HG03064 (cell line): ENCODE data around the gene AHCYL1.

Experiments used
- ATAC-seq: cut with Tn5 transposase; IDR thresholded peaks from one replicate; pipeline ENCODE4 v1.9.1; 2021; ENCODE audit warnings: low read depth; ENCODE audit not compliant: unreplicated experiment

Gene AHCYL1

DNA sequence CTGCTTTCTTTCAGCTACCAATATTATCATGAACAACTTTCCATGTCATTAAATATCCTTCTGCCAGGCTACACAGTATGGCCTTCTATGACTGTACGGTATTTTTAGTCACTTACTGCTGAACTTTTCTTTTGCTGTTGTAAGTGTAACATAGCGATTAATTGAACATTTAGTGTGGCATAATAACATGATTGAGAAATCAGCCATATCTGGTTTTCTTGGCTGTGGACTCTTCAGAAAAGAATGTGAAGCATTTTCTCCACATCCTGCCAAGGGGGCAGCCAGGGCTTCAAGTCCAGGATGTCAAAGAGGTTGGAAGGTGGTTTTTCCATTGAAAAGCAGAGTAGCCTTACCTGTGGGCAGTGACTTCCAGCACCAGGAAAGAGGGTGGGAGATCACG, 8.8 kb upstream of the AHCYL1 start:
- no peak for ATAC-seq

DNA sequence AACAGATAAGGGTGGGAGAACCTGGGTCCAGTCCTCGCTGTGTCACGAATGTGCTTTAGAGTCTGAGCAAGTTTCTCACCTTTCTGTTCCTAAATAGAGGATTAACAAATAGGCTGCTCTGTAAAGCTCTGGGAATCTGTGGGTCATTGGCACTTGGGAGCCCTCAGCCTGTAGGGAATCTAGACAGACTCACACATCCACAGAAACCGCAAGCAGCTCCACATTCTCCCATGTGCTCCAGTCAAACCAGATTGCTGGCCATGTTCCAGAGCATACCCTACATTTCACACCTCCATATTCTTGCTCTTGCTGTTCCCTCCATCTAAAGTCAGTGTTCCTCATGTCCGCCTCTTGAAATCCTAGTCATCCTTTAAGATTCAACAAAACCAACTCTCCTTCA, 7.8 kb upstream of the AHCYL1 start:
- no peak for ATAC-seq

DNA sequence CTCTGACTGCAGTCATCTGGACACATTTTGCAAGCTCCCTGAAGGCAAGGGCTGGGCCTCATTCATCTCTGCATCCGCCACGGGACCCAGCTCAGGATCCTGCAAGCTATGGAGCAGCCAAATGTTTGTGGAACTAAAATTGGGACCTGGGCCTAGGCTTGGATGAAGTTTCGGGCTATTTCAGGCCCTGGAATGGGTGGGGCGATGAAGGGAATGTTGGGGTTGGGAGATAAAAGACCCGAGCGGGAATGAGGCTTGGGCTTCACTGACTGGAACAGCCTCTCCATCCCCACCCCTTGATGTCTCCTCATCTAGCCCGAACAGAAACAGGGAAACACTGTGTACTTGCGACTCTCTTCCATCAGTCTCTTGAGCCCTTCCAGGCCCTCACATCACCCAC, 7.3 kb upstream of the AHCYL1 start:
- ATAC-seq, result no peak

DNA sequence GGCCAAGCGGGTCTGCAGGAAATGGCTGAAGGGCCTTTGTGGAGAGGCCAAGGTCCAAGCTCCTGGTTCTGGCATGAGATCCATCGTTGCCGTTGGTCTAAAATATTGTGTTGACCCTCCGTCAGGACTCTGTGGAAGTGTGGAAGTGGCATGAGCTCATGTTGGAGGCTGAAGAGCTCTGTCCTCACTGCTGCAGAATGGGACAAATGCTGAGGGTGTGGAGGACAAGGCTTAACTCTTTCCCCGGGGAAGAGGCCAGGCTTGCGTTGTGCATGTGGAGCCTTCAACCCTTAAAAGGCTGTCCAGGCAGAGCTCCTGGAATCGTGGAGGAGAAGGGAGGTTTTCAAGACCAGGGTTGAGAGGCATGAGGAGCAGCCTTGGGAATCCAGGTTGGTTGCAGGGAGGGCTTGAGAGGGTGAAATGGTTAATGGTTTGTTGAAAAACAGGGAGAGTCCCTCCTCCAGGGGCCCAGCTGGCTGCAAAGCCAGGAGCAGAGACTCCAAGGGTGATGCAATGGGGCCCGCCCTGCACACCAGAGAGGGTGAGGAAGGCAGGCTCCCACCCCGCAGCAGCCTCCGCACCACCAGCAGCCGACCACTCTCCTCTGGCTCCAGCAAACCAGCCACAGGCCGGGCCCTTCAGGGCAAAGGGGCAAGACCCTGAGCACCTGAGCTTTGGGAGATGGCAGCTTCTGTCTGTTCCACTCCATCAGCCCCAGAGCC, 6.7 kb upstream of the AHCYL1 start:
- no peak for ATAC-seq

DNA sequence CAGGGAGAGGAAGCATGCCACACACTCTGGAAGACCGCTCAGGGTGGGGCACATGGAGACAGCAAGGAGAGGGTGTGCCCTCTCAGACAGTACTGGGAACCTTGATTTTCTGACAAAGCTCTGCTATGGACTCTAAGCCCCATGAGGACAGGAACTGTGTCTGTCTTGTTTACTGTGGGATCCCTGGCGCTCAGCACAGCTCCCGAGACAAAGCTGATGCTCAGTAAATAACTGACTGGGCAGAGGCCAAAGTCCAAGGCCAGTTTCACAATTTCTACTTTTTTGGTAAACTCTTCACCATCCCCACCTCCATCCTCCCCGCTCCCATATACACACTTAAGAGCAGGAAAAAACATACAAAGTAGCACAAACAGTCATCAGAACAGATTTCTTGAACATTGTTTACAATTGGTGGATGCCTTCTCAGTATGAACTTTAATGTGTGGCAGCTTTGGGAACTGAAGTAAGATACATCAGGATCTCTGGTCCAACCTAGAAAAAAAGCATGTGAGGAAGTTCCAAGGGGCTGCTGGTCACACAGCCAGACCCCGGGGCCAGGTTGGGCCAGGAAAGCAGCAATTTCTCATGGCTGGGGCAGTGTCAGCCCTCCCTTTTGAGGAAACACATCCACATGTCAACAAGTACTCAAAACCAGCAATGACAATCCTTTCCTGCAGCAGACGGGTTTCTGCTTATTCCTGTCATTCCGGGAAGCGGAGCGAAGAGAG, 5.6 kb upstream of the AHCYL1 start:
- no peak for ATAC-seq

DNA sequence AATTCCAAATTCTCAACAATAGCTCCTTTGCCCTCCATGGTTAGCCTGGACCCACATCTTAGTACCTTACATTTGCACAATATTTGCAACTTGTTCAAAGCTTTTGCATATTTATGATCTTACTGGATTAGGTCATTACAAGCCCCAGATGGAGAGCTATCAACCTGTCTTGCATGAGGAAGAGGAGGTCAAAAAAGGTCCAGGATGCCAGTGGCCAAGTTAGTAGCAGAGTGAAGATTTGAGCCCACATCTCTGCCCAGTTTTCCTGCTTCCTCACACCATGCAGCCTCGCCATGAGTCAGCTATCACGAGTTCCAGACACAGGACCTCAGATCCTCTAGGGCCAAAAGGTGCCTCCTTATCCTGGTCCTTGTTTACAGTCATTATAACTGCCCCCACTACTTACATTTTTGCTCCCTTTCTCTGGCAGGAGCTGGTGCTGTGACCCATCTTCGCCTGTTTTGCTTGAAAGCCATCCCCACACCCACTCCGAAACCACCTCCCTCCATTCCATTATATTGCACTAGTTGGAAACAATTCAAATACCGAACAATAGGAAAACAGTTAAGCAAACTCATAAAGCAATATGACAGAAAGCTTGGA, 5.0 kb upstream of the AHCYL1 start:
- ATAC-seq, result no peak

DNA sequence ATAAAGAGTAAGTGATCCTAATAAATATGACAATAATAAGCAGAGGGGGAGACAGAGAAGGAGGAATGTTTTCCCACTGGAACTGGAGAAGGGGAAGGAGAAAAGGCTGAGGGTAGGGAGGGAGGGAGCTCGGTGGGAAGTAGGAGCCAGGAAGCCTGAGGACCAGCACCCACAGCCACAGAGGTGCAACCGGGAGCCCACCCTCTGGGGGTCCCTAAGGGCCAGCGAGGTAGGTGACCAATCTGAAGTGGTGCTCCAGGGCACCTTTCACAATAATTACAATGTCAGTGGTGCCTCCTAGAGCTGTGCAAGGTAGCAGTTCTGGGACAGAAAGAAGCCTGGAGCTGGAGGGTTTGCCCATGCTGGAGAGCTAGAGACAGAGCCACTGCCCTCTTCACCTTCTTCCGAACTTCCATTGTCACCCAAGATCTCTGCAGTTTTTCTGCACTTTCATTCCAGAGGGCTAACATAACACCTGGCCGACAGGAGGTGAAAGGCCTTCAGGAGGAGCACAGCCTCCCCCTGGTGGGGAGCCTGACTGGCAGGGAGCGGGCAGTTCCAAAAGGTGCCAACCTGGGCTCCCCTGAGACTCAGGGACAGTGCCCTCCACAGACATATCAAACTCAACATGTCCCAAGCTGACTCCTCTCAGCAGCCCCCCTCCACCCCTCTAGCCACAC, 4.1 kb upstream of the AHCYL1 start:
- no peak for ATAC-seq

DNA sequence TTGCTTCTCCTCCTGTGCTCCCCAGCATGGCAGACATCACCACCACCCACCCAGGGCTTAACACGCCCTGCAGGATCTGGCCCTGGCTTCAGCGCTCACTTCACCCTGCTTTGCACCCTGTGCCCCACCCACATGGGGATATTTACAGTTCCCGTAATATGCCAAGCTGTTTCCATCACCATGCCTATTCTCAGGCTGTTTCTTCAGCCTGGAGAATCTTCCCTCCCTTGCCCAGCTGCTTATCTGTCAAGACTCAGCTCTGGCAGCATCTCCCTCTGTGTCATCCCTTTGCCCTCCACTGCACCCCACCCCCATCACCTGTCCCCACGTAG, 3.6 kb upstream of the AHCYL1 start:
- ATAC-seq, result no peak

DNA sequence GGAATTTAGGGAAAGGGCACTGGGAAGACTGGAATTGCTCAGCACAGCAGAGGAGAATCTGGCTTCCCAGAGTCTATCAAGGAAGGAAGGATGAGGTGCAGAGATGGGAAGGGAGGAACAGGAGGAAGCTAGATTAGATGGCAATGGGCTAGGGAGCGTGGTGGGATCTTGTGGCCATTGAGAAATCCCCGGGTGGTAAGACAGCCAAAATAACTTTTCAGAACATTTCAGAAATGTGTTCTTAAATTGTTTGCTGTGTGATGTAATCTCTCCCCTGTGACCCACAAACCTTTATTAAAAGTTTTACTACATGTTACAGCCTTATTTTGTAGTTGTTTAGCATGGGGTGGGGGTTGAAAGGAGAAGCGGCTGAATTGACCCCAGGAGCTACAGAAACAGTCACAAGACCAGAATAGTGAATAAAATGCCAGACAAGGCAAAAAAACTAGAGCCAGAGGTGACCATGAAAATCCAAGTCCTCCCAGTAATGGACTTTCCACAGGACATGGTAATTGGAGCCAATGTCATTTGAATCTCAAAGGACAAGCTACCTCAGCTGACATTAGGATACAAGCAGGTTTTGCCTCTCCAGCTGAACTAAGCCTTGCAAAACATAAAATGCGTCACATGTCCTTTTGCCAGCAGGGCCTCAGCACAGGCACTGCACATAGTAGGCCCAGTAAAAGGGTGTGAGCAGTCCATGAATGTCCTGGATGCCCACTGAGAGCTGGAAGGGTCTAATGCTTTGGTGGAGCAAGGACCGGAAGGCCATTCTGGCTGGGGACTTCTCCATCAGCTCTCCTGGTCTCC, 980 bp upstream of the AHCYL1 start:
- ATAC-seq, result no peak

DNA sequence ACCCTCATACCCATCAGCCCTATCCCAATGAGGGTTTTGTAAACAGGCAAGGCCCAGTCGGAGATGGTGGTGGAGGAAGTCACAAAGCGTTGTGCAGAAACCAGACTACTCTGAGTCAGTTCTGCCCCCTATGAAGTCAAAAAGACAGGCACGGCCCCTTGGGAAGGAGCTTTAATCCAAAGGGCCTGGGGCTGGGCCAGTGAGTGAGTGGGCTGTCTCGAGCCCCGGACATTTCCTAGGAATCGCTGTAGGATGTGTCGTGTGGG, 442 bp upstream of the AHCYL1 start:
- ATAC-seq, result no peak

DNA sequence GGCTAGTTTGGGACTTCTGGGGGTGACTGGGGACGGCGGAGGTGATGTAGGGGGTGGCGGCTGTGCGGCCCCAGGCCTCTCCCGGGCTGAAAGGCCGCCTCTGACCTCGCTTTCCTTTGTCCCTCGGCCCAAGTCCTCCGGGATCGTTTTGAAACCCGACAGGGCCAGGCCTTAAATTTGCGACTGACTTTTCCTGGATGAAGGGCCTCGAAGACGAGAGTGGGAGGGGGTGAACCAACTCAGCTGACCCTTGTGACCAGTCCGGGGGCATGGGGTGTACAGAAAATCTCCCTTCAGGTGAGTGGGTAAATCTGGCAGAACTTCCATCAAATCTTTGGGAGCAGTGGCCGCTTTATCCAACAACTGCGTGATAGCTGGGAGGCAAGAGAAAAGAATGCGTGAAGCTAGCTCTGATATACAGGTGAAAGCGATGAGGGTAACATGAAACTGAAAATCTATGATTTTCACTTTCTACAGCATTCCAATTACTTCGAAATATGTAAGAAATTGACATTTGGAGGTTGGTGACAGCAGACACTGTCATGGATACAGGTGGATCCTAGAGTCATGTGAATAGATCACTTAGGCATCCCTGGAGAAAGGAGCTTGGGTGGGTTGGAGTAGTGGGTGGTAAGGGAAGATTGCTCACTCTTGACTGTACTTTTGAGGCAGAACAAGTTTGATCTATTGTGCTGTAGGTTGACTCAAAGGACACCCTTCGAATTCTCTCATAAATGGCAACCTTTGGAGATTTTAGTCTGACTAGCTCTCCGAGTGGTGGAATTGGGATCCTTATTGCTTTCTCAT, 885 bp downstream of the AHCYL1 start:
- ATAC-seq, result no peak

DNA sequence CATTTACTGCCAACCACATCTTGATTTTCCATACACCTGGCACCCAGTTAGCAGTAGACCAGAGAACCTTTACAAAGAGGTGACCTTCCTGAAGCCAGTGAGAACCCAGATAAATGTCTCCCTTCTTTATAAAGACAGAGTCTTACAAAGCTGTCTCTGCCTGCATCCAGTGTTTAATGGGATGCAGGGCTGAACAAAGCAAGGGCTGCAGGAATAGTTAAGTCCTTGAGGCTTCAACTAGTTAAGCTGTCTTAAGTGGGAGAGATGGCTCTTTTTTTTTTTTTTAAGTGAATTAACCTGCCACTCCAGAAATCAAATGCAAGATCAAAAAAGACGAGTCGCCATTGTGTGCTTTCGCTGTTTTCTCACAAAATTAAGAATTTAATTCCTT, 1.5 kb downstream of the AHCYL1 start:
- no peak for ATAC-seq

DNA sequence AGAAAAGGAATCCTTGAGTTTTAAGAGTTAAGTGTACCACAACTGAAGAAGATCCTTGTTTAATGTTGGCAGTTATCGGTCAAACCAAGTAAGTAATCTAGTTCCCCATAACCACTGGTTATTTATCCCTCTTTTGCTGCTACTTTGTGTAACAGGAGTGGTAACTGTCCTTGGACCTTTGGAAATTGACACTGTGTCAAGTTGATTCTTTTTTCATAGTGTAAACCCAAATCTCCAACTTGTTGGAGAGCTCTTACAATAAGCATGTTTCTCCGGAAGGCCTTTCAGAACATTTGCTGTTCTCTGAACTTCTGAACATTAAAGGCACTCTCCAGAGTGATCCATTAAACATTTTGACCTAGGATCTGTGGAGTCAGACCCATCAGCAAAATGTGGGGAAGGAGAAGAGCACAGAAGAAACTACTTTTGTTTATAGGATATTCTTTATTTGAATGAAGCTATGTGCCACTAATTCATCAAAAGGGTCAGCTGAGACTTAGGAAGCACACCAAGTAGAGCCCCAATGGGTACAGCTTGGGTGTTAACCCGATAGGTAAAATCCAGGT, 3.9 kb downstream of the AHCYL1 start:
- no peak for ATAC-seq

DNA sequence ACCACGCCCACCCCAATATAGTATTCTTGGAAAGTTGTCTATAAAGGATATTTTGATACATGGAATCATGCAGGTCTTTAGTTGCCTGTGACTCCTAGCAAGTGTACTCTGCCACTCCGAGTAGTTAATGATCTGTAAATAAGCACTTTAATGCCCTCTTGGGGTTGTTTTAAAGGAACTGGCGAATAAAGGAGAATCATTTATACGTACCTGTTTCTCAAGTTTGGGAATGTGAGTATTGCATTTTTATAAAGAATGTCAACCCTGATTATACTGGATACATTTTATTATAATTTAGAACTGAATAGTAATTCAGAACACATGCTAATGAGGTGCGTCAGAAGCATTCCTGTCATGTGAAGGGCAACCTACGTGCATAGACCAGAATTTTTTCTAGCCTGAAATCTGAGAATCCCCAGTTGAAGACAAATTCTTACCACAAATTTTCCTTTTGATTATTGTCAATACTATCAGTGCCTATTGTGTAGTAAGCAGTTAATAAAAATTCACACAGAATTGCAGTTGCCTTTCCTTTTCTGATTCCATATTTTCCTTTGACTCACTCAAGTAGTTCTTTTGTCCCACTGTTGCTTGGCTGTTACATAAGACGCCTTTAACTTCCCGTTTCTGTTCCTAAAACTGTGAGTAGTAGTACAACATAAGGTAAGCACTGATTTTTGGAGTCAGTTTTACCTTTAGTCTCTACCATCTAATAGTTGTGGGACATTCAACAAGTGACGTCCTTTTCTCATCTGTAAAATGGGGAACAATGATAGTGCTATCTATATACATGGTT, 5.1 kb downstream of the AHCYL1 start:
- no peak for ATAC-seq

DNA sequence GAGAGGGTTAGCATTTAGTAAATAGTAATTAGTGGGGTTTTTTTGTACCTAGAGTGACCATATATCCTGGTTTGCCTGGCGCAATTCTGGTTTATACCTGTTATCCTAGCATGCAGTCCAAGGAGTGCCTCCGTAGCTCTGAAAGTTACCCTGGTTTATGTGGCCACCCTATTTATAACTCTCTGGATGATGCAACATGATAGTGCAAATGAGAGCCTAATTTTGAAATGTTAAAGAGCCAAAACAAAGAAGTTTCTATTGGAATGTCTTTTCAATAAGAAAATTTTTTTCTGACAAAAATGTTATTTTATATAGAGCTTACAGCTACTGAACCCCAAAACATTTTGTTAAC, 5.7 kb downstream of the AHCYL1 start:
- no peak for ATAC-seq

DNA sequence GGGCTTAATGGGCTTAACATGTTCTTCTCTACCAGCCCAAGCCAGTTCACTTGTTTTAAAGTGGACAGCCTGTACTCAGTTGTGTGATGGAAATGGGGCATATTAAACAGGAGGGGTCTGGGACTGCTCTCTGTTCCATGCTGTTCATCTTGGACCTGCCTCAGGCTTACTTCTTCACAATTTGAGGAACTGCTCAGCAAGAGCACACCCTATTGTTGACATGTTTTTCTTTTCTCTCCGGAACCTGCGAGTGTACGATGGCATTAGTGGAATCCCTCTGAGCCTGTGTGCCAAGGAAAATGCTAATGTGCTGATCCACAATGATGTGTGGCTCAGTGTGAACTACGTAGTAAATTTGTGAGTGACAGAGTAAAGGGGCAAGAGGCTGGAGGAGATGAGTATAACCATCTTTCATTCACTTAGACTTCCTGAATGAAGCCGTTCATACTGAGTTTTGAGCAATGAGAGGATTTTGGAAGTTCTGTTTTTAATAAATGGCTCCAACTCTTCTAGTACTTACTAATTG, 6.9 kb downstream of the AHCYL1 start:
- ATAC-seq, result no peak

DNA sequence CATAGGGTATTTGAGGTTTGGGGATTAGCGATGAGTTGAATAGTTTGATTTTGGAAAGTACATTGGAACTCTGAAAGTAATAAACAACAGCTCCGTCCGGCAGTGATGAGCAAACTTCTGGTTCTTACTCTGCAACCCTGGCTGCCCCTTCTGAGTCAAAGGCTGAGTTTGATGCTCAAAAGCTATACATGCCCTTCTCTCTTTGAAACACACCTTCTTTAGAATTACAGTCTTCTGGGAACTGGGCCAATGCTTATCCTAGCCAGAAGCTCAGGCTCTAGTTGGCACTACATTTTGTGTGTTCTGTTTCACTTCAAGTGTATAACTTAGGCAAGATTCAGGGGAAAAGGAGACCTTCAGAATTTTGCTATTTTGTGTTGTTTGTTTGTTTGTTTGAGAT, 9.3 kb downstream of the AHCYL1 start:
- ATAC-seq, result no peak

DNA sequence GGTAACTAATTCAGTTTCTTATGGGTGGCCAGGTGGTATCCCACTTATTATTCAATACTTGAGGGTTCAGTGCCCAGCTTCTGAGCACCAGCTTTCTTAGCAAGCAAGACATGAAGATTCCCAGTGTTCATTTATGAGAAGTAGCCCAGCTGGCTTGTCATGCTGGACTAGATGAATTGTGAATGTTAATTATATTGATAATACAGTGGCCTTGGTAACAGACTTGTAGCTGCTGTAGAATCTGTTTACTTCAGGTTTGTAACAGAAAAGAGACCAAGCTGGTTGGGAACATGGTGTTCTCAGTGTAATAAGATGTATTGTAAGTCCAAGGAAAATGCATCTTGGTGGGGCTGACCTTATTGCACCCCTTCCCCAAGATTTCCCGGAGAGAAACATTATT, 10.1 kb downstream of the AHCYL1 start:
- ATAC-seq, result no peak

DNA sequence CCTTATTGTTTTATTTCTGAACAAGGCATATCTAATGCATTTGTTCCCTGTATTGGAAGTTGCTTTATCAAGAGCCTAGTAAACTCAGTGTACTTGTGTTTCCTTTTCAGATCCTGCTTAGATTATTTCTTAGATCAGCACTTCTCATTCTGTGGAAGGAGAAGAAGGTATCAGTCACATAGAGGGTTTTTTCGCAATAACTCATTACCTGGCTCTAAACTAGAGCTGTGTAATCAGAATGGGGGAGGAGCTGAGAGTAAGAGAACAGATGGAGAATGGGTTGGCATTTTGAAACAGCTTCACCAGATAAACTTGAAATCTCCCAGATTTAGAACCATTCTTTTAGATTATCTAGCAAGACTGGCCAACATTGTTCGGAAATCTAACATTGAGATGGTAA, 11.0 kb downstream of the AHCYL1 start:
- ATAC-seq, result no peak
